HG02763 (cell line): ENCODE measurements around the gene ZACN.

Source experiments
- ATAC-seq: cut with Tn5 transposase; IDR thresholded peaks from one replicate; pipeline ENCODE4 v1.9.1; 2021; ENCODE audit warnings: mild to moderate bottlenecking, moderate library complexity; ENCODE audit not compliant: unreplicated experiment

Gene ZACN

DNA sequence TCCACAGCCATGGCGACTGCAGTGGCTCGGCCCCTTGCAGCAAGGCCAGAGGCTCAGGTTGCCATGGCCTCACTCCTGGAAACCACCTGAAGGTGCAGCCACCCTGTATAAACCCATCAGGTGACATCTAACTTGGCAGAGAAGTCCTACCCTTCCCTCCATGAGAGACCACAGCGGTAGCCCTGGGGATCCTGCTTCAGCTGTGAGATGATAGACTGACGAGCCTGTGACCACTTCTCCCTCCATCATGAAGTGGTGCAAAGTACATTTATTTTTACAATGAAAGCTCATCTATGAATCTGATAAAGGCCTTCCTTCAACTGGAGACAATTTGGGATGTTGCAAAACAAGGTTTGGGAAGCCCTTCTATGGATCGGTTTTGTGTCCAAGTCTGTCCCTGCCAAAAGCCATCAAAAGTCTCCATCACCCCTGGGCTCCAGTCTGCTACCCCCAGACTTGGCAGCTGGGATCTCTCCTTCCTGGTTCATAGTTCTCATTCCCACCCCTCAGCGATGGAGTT lies 1.8 kb downstream of the ZACN start:
- ATAC-seq: no peak

GRCh38 chr17:76081295-76082210 lies 2.6 kb downstream of the ZACN start:
- no peak for ATAC-seq

- ATAC-seq: no peak
These were observed 3.6 kb downstream of the ZACN start for GRCh38 chr17:76082326-76083251.

GRCh38 chr17:76083536-76084182 lies 4.7 kb downstream of the ZACN start:
- ATAC-seq: no peak

DNA sequence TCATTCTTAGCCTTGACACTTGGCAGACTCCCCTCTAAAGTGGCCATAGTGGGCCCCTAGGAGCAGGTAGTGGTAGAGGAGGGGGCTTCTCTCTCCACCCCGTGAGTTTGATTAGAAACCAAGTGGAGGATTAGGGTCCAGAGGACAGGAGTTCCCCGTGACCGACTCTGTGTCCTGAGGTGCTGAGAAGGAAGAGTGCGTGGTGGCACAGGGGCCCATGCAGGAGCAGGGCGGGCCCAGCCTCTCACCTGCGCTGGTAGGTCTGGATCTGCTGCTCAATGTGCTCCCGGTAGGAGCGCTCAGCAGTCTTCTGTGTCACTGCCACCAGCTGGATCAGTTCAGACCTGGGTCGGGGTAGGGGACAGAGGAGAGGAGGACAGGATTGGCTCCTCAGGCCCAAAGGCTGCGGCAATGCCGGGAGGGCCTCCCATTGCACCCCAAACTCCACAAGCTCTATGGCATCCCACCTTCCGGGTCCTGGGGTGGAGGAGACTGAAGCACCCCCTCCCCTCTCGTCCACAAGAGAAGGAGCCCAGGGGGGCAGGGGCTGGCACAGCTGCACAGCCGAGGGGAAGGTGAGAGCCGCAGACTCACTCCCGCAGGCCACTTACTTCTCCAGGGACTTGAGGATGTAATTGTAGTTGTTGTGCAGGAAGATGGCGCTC lies 6.2 kb downstream of the ZACN start:
- ATAC-seq: no peak

DNA sequence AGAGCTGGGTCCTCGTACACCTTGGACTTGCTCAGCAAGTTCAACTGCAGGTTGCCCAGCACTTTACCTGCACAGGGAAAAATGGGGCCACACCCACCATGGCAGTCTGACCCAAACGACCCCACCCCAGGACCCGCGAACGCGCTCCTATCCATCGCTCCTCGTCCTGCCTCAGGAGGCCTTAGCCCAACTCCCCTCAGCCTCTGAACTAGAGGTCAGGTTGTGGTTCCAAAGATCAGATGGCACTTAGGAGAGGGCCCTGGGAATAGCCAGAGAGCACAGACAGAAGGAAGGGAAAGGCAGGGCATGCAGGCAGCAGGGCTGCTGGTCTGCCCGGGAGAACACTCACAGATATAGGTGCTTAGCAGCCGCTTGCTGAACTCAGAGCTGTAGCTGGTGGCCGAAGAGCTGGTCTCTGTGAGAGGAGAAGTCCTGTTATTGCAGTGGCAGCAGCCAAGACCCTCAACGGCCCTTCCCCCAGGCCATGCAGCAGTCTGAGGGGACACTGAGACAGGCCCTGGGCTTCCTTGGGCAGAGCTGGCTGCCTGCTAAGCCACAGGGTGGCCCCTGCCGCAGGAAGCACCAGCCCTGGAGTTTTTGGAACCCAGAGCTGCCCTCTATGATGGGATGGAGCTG lies 6.9 kb downstream of the ZACN start:
- no peak for ATAC-seq

DNA sequence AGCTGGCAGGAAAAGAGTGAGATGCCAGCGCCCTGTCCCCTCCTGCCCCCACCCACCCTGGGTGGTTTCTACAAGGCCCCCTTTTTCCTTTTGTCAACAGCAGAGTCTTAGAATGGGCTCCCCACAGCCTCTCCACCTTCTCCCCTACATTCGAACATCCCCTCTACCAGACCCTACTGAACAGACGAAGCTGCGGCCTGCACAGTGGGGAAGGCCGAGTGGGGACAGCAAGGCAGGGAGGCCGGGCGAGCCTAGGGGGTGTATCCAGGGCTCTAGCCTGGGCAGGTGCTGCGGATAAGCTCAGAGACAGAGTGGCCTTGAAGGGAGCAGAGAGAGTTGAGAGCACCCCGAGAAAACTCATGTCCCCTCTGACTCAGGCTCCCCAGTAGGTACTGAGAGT lies 7.4 kb downstream of the ZACN start:
- ATAC-seq: no peak

GRCh38 chr17:76087531-76087930 lies 8.5 kb downstream of the ZACN start:
- no peak for ATAC-seq

- ATAC-seq: no peak
These were observed 9.3 kb downstream of the ZACN start for GRCh38 chr17:76088041-76088867.

DNA sequence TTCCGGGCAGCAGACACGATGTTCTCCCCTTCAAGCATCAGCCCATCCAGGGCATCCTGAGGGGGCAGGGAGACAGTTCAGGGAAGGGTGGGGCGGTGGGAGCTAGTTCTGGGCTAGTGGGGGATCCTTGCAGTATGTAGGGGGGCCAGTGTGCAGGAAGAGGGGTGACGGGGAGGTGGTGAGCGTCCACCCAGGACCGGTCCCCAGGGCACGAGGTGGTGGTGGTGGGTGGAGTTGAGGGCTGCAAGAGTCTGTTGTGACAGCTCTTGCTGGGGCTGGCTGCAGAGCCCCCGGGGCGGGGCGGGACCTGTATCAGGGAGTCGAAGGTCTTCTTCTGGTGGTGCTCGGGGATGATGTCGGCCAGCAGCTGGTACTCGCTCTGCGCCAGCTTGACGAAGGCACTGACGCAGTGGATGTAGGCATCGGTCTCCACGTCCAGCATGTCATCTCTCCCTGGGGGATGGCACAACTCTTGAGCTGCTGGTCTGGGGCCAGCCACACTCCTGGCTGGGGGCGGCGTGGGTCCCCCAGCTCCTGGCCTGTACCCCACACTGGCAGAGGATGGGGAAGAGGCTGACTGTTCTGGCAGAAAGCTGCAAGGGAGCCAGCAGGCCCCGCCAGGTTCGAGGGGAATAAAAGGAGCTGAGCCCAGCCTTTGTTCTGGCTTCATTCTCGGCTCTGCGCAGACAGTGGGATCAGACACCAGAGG lies 10.0 kb downstream of the ZACN start:
- no peak for ATAC-seq

- ATAC-seq: no peak
These were observed 10.9 kb downstream of the ZACN start for GRCh38 chr17:76089680-76090516.

GRCh38 chr17:76090517-76091129 lies 11.6 kb downstream of the ZACN start:
- ATAC-seq: no peak

GRCh38 chr17:76091526-76092286 lies 12.7 kb downstream of the ZACN start:
- ATAC-seq: no peak

- ATAC-seq: no peak
These were observed 13.8 kb downstream of the ZACN start for GRCh38 chr17:76092526-76093413.

DNA sequence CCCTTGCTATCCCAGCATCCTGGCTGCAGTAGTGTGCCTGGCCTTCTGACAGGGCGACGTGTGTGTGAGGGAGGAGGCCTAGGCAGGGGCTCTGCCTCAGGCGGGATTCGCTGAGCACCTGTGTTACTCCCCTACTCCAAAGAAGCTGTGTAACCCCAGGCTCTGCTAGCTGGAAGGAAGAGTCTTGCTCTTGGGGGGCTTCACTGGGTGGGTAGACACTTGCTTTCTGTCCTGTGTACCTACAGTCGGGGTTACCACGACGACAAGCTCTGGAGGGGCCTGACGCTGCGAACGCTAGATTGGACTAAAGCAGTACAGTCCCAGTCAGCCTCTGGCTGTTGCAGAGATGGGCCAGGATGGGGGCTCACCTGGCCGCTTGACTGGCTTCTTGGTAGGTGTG lies 15.1 kb downstream of the ZACN start:
- no peak for ATAC-seq
